ENCODE measurements around the gene UBA3.

The UBA3 gene

DNA sequence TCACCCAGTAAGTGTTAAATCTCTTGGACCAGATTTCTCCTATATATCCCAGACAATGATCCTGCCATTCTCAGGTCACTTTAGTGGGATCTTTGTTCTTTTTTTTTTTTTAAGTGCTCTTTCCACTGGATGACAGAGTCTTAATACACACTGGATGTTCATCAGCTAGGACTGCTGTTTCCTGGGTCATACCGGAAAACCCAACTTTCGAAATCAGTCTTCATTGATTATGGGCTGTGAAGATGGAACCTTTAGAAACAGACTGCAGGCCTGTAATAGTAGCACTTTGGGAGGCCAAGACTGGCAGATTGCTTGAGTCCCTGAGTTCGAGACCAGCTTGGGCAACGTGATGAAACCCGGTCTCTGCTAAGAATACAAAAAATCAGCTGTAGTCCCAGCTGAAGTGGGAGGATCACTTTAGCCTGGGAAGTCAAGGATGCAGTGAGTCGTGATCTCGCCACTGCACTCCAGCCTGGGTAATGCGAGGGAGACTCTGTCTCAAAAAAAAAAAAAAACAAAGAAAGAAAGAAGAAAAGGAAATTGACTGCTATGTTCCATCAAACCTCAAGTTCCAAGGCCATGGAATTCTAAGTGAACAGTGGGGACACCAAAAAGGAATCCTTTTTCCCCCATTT, 69.0 kb downstream of the UBA3 start:
- DNase-seq (ENCODE audit: low read depth) = no peak

DNA sequence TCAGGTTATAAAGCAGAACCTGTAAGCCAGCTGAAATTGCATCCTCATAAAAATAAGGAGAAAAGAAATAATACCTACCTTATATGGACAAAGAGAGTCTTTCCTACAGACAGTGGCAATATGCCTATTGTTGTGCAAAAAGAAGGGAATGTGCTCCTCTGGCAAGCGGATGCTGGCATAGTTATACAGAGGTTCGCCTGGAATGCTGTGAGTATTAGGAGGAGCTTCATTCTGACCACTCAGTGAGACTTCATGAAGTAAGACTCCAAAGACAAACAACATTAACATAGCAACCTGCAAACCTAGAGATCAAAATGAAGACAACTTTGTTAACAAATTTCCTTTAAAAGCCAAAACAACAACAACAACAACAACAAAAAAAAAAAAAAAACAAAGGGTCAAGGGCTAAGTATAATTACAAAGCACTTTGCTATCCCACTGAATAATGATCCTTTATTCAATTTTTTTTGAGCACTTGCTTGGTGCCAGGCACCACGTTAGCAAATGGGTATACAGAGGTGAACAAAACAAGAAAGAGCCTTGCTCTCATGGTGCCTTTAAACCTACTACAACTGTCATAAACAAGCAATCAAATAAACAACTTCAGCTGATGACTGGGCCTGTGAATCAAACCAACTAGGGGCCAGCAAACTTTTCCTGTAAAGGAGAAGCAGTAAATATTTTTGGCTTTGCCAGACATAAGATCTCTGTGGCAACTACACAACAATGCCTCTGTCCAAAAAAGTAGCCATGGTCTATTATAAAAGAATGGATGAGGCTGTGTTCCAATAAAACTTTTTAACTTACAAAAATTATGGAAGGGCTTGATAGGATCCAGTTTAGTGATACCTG, 70.4 kb downstream of the UBA3 start:
- DNase-seq (ENCODE audit: low read depth) = peak; percentile 96

DNA sequence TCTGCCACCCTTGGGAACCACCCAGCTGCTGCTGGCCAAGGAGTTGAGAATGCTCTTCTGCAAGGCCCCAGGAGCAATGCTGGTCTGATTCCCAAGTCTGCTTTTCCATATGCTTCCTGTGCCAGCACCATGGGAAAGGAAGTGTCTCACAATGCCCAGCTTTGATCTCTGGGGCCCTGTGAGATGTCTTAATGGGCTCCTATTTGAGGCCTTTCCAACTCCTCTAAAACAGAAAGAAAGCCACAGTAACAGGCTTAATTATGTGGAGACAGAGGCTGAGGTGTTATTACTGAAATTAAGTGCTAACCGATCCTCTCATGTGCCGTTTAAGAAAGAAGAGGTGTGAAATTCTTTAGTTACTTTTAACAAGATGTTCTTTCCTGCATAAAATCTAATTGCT, 71.2 kb downstream of the UBA3 start:
- no peak for DNase-seq (ENCODE audit: low read depth)

DNA sequence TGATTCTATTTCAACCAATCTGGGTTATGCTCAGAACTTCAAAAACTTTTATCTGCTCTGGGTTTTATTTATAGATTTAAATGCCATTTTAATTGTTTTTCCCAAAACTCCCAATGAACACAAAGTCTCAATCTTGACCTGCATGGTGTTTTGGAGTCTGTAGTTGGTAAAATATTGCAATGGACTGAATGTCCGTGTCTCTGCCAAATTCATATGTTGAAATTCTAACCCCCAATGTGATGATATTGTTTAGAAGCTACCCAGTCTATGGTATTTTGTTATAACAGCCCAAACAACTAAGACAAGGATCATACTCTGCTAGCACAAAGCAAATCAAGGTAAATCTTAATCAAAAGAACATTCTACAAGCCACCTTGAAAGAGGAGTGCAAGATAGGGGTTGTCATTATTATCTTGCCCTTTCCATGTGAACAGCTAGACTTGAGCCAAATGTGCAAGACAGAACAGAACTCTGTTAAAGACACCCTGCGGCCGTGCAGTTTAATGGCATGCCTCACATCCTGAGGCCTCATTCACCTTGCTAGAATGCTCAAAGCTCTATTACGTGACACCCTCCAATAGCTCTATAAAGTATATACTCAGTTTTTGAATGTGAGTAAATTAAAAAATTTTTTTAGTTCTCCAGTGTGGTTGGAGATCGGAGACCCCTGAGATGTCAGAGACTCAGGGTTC, 74.2 kb downstream of the UBA3 start:
- no peak for DNase-seq (ENCODE audit: low read depth)

DNA sequence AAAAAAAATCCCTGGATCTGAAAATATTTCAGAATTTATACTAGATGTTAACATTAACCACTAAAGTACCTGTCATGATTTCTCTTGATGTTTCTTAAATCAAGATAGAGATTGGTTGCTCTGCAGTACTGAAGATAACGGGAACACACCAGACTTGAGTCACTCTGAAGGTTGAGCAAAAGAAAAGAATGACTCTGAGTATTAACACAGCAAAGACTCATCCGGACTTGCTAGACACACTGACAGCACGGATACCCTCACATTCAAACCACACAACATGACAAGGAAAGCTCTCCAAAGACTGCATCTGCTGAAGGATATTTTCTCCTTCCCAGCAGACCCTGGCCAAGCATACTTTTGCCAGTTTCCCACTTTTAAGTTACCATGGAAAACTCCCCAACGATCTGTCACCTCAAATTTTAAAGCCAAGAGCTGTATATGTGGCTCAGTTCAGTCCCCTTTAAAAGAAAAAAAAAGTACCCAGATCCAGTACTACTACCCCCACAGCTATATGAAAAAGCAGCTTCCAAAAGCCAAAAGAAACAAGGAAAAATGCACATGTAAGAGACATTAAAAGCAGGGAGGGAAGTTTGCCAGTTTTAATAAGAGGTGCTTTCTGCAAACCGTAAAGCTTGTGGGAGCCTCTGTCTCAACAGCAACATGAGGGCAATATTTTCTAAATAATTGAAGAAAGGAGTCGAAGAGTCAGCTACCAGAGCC, 74.9 kb downstream of the UBA3 start:
- no peak for DNase-seq (ENCODE audit: low read depth)

All from fibroblast of gingiva (primary cell).